Inferior parietal cortex (tissue), 1 donor: ENCODE data around the gene NKIRAS1.
"Not testable (repeated sequence)": the region's sequence is repeated elsewhere in the genome, so short reads cannot be mapped to it uniquely, and the experiment has no call there.

ENCODE experiments used
- DNase-seq: peaks from one replicate; pipeline ENCODE4 v3.0.0-alpha.2; 2016; ENCODE audit errors: extremely low spot score

The NKIRAS1 gene

GRCh38 chr3:23870663-23871043, 46.1 kb downstream of the NKIRAS1 start:
- not testable (repeated sequence) for DNase-seq

GRCh38 chr3:23869977-23870662, 46.7 kb downstream of the NKIRAS1 start:
- DNase-seq: no peak

GRCh38 chr3:23867838-23868237, 49.0 kb downstream of the NKIRAS1 start:
- no peak for DNase-seq

GRCh38 chr3:23867400-23867799, 49.4 kb downstream of the NKIRAS1 start:
- no peak for DNase-seq

GRCh38 chr3:23865595-23866396, 51.0 kb downstream of the NKIRAS1 start:
- peak; percentile 53 for DNase-seq

- no peak for DNase-seq
These were observed 51.9 kb downstream of the NKIRAS1 start for GRCh38 chr3:23864931-23865330.

GRCh38 chr3:23863060-23863459, 53.7 kb downstream of the NKIRAS1 start:
- no peak for DNase-seq

GRCh38 chr3:23861689-23862088, 55.1 kb downstream of the NKIRAS1 start:
- no peak for DNase-seq

GRCh38 chr3:23859839-23860382, 56.9 kb downstream of the NKIRAS1 start:
- DNase-seq: no peak

- DNase-seq: no peak
These were observed 57.6 kb downstream of the NKIRAS1 start for GRCh38 chr3:23859012-23859743.

GRCh38 chr3:23856286-23856685, 60.5 kb downstream of the NKIRAS1 start:
- no peak for DNase-seq

GRCh38 chr3:23849462-23849861, 67.3 kb downstream of the NKIRAS1 start:
- DNase-seq: not testable (repeated sequence)

GRCh38 chr3:23845326-23846216, 71.2 kb downstream of the NKIRAS1 start:
- no peak for DNase-seq

GRCh38 chr3:23843869-23844268, 72.9 kb downstream of the NKIRAS1 start:
- DNase-seq: no peak
